Subcutaneous adipose tissue (tissue), 4 donors: ENCODE results near the gene CSDE1. TPM values are rescaled to one million over a fixed set of nuclear protein-coding genes. Genes with fewer than 3 reads are reported as not detected.

Source experiments
- total RNA-seq, 4 donors: library from RNA; depleted of rRNA; stranded (reverse); fragments of >200 nt; gene quantifications; one replicate each; pipeline ENCODE4 v1.1.0, GENCODE V29; 2016
- TF ChIP-seq, protein P1 (sequence below): fragments of 450-650 bp; IDR thresholded peaks from one replicate; pipeline ENCODE4 v1.5.1; 2016; ENCODE audit warnings: low read depth, mild to moderate bottlenecking, control low read depth, antibody characterized with exemption, moderate library complexity

The CSDE1 gene
- total RNA-seq, 4 donors from 2014 or later = 1,034 to 3,143 (median 1,944) TPM

DNA sequence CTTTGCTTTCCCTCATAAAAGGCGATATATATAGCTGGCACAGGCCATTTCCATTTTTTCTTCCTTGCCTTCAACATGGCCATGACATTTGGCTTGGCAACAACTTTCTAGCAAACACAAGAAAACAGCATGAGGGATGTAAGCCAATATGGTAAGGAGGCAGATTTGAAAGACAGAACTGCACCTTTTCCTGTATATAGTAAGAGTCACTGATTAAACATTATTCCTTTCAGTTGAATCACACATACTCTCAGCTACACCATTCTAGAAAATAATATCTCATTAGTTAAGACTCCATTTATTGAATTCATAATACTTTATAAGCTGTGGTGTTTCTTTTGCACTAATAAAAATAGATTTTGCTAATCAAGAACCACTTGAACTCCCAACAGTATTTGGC, 13.2 kb upstream of the CSDE1 start:
- TF ChIP-seq, protein P1, sequence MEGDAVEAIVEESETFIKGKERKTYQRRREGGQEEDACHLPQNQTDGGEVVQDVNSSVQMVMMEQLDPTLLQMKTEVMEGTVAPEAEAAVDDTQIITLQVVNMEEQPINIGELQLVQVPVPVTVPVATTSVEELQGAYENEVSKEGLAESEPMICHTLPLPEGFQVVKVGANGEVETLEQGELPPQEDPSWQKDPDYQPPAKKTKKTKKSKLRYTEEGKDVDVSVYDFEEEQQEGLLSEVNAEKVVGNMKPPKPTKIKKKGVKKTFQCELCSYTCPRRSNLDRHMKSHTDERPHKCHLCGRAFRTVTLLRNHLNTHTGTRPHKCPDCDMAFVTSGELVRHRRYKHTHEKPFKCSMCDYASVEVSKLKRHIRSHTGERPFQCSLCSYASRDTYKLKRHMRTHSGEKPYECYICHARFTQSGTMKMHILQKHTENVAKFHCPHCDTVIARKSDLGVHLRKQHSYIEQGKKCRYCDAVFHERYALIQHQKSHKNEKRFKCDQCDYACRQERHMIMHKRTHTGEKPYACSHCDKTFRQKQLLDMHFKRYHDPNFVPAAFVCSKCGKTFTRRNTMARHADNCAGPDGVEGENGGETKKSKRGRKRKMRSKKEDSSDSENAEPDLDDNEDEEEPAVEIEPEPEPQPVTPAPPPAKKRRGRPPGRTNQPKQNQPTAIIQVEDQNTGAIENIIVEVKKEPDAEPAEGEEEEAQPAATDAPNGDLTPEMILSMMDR = no peak

DNA sequence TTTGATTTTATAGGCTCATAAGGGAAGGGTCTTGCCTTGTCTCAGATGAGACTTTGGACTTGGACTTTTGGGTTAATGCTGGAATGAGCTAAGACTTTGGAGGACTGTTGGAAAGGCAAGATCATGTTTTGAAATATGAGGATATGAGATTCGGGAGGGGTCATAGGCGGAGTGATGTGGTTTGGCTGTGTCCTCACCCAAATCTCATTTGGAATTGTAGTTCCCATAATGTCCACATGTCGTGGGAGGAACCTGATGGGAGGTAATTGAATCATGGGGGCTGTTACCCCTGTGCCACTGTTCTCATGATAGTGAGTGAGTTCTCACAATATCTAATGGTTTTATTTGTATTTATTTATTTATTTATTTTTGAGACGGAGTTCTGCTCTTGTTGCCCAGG, 6.9 kb upstream of the CSDE1 start:
- TF ChIP-seq, protein P1 = no peak

DNA sequence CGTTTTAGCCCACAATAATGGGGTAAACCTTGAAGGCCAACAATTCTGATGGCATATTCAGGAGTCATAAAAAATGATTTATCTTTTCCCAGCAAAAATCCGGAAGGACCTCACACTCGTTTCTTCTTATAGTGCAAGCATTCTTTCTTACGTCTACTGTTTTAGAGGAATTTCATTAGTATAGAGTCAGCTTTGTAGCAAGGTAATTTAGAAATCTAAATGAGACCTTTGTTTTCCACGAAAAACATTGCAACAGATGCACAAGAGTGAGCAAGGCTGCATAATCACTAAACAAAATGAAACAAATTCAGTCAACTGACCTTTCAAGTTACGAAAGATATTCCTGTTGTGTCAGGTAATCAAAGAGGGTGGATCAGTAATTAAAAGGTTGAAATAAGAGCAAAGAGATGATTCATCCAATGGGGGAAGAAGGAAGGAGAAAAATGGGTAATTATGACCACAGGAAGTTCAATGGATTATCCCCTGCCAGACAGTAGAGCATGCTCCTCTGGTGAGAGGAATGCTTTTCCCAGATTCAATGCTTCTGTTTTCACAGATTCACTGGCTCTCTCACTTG, 560 bp upstream of the CSDE1 start:
- TF ChIP-seq, protein P1 = no peak

DNA sequence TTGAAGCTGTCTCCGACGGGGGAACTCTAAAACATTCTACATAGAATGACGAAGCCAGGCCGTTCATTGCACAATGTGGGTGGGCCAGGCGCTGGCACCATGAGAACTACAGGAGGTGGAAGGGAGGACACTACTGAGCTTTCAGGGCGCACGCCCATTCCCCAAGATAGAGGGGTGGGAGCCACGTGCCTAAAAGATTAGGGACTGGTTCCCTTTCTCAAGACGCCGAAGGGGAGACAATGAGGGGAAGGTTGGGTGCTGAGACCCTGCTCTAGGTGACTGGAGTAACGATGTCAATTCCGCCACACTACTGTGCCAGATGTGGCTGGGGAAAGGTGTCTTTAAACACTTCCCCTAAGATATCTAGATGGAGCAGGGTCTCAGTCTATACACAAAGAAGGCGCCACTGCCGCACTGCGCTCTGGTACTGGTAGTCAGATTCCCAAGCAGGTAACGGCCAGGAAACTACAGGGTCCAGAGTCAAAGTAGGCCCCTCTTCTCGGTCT, 782 bp downstream of the CSDE1 start:
- TF ChIP-seq, protein P1 = no peak

DNA sequence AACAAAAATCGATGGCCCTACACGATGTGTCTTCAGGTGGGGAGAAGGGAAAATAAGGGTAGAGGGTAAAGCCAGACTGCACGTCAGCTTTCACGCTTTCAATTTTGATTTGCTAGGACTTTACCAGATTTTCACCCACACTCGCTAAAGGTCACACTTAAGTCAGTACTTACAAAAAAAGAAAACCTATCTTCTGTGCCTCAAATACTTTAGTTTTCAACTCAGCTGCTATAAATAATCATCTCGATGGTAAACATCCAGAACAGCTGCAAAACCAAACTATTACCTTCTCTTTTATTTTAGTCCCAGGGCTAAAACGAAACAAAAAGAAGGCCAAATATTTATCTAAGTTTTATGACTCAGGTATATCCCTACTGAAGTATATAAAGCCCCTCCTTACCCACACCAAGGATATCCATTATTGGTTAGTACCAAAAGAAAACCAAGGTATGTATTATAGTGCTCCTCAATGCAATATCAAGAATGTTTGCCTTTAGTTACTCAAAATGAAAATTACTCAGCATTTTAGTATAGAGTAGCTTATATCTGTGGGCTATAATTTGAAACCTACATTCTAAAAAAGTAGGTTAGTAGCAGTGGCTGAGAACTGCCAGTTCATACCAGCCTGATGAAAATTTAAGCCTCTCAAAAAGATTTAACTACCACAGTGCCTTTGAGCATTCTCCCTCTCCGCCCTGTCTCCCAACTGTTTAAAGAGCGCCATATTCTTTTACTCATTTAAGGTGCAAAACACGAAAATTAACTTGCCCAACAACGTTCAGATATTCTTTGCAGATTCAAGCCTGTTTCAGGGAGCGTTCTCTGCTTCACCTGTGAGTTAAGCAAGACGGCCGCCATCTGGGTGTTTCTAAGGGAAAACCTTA, 1.5 kb downstream of the CSDE1 start:
- TF ChIP-seq, protein P1 = no peak

DNA sequence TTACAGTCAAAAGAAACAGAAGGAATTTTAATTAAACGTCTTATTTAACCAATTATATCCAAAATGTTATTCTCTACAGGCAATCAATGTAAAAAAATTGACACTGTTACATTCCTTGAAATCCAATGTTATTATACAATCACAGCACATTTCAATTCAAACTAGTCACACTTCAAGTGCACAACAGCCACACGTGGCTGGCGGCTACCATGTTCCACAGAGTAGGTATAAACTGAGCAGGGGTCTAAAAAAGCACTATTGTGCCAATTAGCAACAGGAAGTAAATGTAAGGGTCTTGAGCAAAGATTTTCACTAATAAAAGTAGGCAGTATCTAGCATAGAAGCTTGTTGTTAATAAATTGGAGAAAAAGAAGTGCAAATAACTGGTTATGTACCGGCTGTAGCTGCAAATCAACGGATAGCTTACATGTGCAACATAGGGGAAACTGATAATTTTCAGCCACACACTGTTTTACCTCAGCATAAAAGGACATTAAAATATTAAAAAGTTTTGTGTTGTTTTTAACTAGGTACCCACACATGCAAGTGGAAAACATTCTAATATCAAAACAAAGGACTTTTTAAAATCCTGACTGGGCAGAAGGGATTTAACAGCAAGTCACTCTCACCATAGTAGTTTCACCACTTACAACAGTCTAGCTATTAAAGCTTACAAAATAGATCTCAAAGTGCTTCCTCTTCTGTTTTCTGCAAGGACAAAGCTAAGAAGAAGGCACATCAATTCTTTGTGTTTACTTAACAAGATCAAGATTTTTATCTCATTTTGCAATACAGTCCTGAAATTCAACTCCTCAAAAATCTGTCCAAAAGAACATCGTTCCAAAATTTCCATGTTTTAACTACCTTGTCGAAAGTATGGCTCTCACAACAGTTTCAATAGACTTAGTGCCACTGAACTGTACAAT, 2.5 kb downstream of the CSDE1 start:
- TF ChIP-seq, protein P1 = no peak
